ENCODE measurements around the gene GPC6.

- no peak for TF ChIP-seq POLR2A (IDR thresholded peaks at IDR 0.05; ENCODE audit: low read depth, low read length)
- no peak for TF ChIP-seq EZH2 (IDR thresholded peaks at IDR 0.05; ENCODE audit: borderline replicate concordance, low read depth, low read length, severe bottlenecking)
- TF ChIP-seq POLR2AphosphoS5 (IDR thresholded peaks at IDR 0.05; ENCODE audit: insufficient read depth, low read depth, low read length), result no peak
- no peak for TF ChIP-seq CTCF (IDR thresholded peaks at IDR 0.05; ENCODE audit: extremely low read depth in 1 of 2, insufficient read depth in 1 of 2, low read depth in 1 of 2, low read length in 2 of 2)
- TF ChIP-seq MAX (IDR thresholded peaks at IDR 0.05; ENCODE audit: insufficient read depth, insufficient read length), result no peak
Observed at GRCh38 chr13:94369972-94370436, 1143.4 kb downstream of the GPC6 start.

Data from endothelial cell of umbilical vein (primary cell).